OCI-LY3 (cell line): Measurements from ENCODE around the gene PTPRN2.

Experiments
- H2AFZ ChIP-seq: fragments of 200-600, 300-600 bp; shearing (Covaris generic); 2 replicates; pipeline ENCODE4 v1.6.0; 2014; ENCODE audit warnings: antibody characterized with exemption, low read depth, low read length
- H3K27ac ChIP-seq: fragments of 200-600, 300-600 bp; sonication (generic); 2 replicates; pipeline ENCODE4 v1.5.1; 2014; ENCODE audit warnings: mild to moderate bottlenecking, low read length, moderate library complexity, mixed read lengths
- H3K27me3 ChIP-seq: fragments of 200-600, 300-600 bp; sonication (generic); 2 replicates; pipeline ENCODE4 v1.6.1; 2014; ENCODE audit warnings: low read depth, low read length, mixed read lengths
- H3K36me3 ChIP-seq: fragments of 200-600, 300-600 bp; sonication (generic); replicated peaks from 2 replicates; pipeline ENCODE3; 2014; ENCODE audit warnings: low read depth, low read length, mixed read lengths
- H3K4me1 ChIP-seq: fragments of 300-600, 200-600 bp; sonication (generic); 2 replicates; pipeline ENCODE4 v1.6.1; 2014; ENCODE audit warnings: low read length, mixed read lengths
- H3K4me2 ChIP-seq: fragments of 200-600, 300-600 bp; sonication (generic); 2 replicates; pipeline ENCODE4 v1.6.1; 2014; ENCODE audit warnings: low read length, mixed read lengths
- H3K4me3 ChIP-seq: fragments of 300-600, 200-600 bp; sonication (generic); 2 replicates; pipeline ENCODE4 v1.5.1; 2014; ENCODE audit warnings: antibody characterized with exemption, mild to moderate bottlenecking, low read length, moderate library complexity
- H3K79me2 ChIP-seq: fragments of 300-600, 200-600 bp; shearing (Covaris generic); 2 replicates; pipeline ENCODE4 v1.6.1; 2014; ENCODE audit warnings: mild to moderate bottlenecking, low read length, mixed read lengths
- H3K9ac ChIP-seq: fragments of 300-600, 200-600 bp; shearing (Covaris generic); 2 replicates; pipeline ENCODE4 v1.6.0; 2014; ENCODE audit warnings: mild to moderate bottlenecking, low read length, moderate library complexity
- H3K9me3 ChIP-seq: fragments of 200-600, 300-600 bp; shearing (Covaris generic); 2 replicates; pipeline ENCODE4 v1.6.1; 2014; ENCODE audit warnings: low read length, mixed read lengths; ENCODE audit not compliant: insufficient read depth
- H4K20me1 ChIP-seq: fragments of 200-600, 300-600 bp; sonication (generic); 2 replicates; pipeline ENCODE4 v1.6.1; 2016; ENCODE audit warnings: low read length, mixed read lengths; ENCODE audit not compliant: insufficient read depth
- CTCF ChIP-seq: fragments of 200-600, 300-600 bp; sonication (generic); IDR thresholded peaks from 2 replicates; pipeline ENCODE4 v1.5.1; 2014; ENCODE audit warnings: antibody characterized with exemption, low read length, low read depth
- EZH2phosphoT487 ChIP-seq: fragments of 200-600 bp; shearing (Covaris generic); IDR thresholded peaks from 2 replicates; pipeline ENCODE4 v1.6.1; 2018; ENCODE audit warnings: antibody characterized with exemption, mixed run types, low read depth

PTPRN2 gene

DNA sequence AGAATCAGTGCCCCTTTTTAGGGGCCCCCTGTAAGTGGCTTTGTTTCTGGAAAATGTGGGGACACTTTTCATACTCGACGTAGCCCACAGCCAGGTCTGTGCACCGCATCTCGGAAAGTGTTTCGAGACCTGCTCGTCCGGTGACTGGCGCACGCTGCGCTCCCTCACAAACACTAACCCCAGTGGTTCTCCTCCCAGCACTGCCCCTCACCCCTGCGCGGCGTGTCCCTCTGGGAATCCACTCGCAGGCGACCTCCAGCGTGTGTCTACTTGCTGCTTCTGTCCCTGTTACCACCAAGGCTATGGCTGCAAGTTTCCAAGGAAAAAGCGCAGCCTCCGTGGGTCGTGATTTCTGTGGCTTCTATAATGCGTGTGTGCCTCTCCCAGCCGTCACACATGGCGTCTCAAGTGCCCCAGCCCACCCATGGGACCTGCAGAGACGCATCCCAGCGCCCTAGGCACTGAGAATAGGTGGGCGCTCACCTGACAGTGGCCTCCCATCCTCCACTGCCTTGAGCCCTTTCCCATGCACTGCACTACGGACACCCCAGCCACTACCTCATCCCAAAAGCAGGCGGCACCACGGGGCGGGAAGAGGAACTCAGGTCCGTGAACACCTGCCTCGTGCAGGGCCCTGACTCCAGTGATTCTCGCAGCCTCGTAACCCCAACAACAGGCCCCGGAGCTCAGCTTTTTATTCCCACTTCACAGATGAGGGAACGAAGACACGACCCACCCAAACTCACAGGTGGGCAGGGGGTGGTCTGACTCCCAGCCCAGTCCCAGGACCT, 49.3 kb downstream of the PTPRN2 start:
- H3K4me2 ChIP-seq = no peak overlapping the region
- peaks cover 8% of the 10 kb centered on the region for H3K4me1 ChIP-seq
- H2AFZ ChIP-seq = no peak overlapping the region
- H3K79me2 ChIP-seq = no peaks in the 10 kb centered on the region
- no peaks in the 10 kb centered on the region for H4K20me1 ChIP-seq
- TF ChIP-seq CTCF (no peak), EZH2phosphoT487 (no peak)
- H3K9me3 ChIP-seq = peaks cover 7% of the 10 kb centered on the region; the same call in 1 of the 2 replicates
- no peak overlapping the region for H3K4me3 ChIP-seq
- no peaks in the 10 kb centered on the region for H3K36me3 ChIP-seq
- H3K9ac ChIP-seq = no peak overlapping the region
- H3K27me3 ChIP-seq = no peaks in the 10 kb centered on the region
- H3K27ac ChIP-seq = no peak overlapping the region

GRCh38 chr7:158537516-158537882, 50.1 kb downstream of the PTPRN2 start:
- H3K9ac ChIP-seq = no peak overlapping the region

DNA sequence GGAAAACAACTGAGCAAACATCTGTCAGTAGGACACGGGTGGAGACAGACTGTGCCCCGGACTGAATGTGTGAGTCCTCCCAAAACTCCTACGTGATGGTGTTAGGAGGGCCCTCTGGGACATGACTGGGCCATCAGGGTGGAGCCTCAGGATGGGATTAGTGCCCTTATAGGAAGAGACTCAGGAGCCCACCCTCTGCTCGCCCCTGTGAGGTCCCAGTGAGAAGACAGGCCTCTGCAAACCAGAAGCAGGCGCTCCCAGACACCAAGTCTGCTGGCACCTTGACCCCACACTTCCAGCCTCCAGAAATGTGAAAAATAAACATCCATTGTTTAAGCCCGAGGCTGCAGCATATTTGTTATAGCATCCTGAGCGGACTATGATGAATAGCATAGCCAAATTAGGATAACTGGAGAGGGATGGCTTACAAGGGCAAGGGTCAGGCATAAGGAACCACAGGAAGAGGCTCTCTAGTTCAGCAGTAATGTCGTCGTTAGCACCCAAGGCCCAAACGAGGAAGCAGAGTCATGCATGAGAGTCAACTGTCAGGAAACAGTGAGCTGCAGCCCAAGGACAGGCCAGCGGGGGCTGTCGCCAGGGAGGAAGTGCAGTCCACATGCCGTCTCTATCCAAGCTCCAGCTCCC, 50.6 kb downstream of the PTPRN2 start:
- Histone ChIP-seq H2AFZ (no peak overlapping the region), H4K20me1 (no peaks in the 10 kb centered on the region), H3K9ac (no peak overlapping the region), H3K4me2 (no peak overlapping the region), H3K4me1 (peaks cover 8% of the 10 kb centered on the region), H3K4me3 (no peak overlapping the region), H3K79me2 (no peaks in the 10 kb centered on the region), H3K36me3 (no peaks in the 10 kb centered on the region), H3K27me3 (no peaks in the 10 kb centered on the region), H3K9me3 (peaks cover 9% of the 10 kb centered on the region; the same call in 1 of the 2 replicates), H3K27ac (no peak overlapping the region)
- TF ChIP-seq EZH2phosphoT487 (no peak), CTCF (no peak)

More at GRCh38 chr7:158537516-158537882, 50.1 kb downstream of the PTPRN2 start:
- no peak overlapping the region for H3K4me2 ChIP-seq
- TF ChIP-seq EZH2phosphoT487 (no peak), CTCF (no peak)
- peaks cover 8% of the 10 kb centered on the region for H3K4me1 ChIP-seq
- H3K27me3 ChIP-seq = no peaks in the 10 kb centered on the region
- H2AFZ ChIP-seq = no peak overlapping the region
- no peaks in the 10 kb centered on the region for H3K79me2 ChIP-seq
- no peak overlapping the region for H3K27ac ChIP-seq
- no peaks in the 10 kb centered on the region for H3K36me3 ChIP-seq
- no peak overlapping the region for H3K4me3 ChIP-seq
- H4K20me1 ChIP-seq = no peaks in the 10 kb centered on the region
- H3K9me3 ChIP-seq = peaks cover 7% of the 10 kb centered on the region; the same call in 1 of the 2 replicates

- no peaks in the 10 kb centered on the region for H3K4me1 ChIP-seq
- H3K9me3 ChIP-seq = peaks cover 4% of the 10 kb centered on the region; the same call in 1 of the 2 replicates
- TF ChIP-seq EZH2phosphoT487 (no peak), CTCF (no peak)
- no peaks in the 10 kb centered on the region for H3K27me3 ChIP-seq
- no peaks in the 10 kb centered on the region for H3K79me2 ChIP-seq
- H3K27ac ChIP-seq = no peak overlapping the region
- H2AFZ ChIP-seq = no peak overlapping the region
- H3K4me3 ChIP-seq = no peak overlapping the region
- H4K20me1 ChIP-seq = no peaks in the 10 kb centered on the region
- no peak overlapping the region for H3K4me2 ChIP-seq
- H3K9ac ChIP-seq = no peak overlapping the region
- H3K36me3 ChIP-seq = no peaks in the 10 kb centered on the region
Measured at GRCh38 chr7:158535079-158535478, 52.5 kb downstream of the PTPRN2 start.
